Gastroesophageal sphincter (tissue), 4 donors: ENCODE data around the gene SYNJ1. TPM values are rescaled to one million over a fixed set of nuclear protein-coding genes. Genes with fewer than 3 reads are reported as not detected.
A peak's percentile ranks its signal among the peaks of the same experiment; 100 is the strongest.

Experiments used
- ATAC-seq: fragments of 150-250 bp; one replicate; pipeline ENCODE4 v1.9.1; 2016; ENCODE audit warnings: mild to moderate bottlenecking, moderate library complexity
- H3K27ac ChIP-seq, 4 donors: fragments of 200-600 bp; sonication (generic) in 3 of 4; 1 replicate in 3 of 4; 2 replicates in 1 of 4; pipeline ENCODE4 v1.5.1; 2016 to 2019
- H3K27me3 ChIP-seq: fragments of 200-600 bp; sonication (generic); one replicate; pipeline ENCODE4 v1.5.1; 2019
- H3K36me3 ChIP-seq, 2 donors: fragments of 200-600 bp; sonication (generic); one replicate each; pipeline ENCODE4 v1.5.1; 2019; ENCODE audit warnings: control low read depth in 1 of 2
- H3K4me1 ChIP-seq, 3 donors: fragments of 200-600 bp; sonication (generic); 1 replicate in 2 of 3; 2 replicates in 1 of 3; pipeline ENCODE4 v1.5.1; 2016 to 2019; ENCODE audit warnings: control low read depth in 2 of 3
- H3K4me3 ChIP-seq, 2 donors: fragments of 200-600 bp; sonication (generic); one replicate each; pipeline ENCODE4 v1.5.1; 2019; ENCODE audit warnings: mild to moderate bottlenecking in 1 of 2, moderate library complexity in 1 of 2
- H3K9me3 ChIP-seq, 3 donors: fragments of 200-600 bp; sonication (generic); one replicate each; pipeline ENCODE4 v1.5.1; 2017 to 2019; ENCODE audit warnings: control low read depth in 2 of 3
- CTCF ChIP-seq, 4 experiments: fragments of 200-600 bp in 2 of 4; fragments of 450-650 bp in 2 of 4; sonication (generic) in 1 of 4; IDR thresholded peaks; one replicate each; pipeline ENCODE4 v1.5.1; 2017 to 2019; ENCODE audit warnings: antibody characterized with exemption in 4 of 4, mild to moderate bottlenecking in 2 of 4, moderate library complexity in 2 of 4
- EP300 ChIP-seq: sonication (generic); formaldehyde crosslinking; IDR thresholded peaks from one replicate; pipeline ENCODE4 v1.6.1; 2017; ENCODE audit warnings: antibody characterized with exemption, mild to moderate bottlenecking
- POLR2A ChIP-seq, 2 donors: fragments of 450-650 bp; IDR thresholded peaks; one replicate each; pipeline ENCODE4 v1.6.1; 2017; ENCODE audit warnings: antibody characterized with exemption in 2 of 2, mild to moderate bottlenecking in 2 of 2, moderate library complexity in 1 of 2
- POLR2AphosphoS5 ChIP-seq: sonication (generic); formaldehyde crosslinking; IDR thresholded peaks from one replicate; pipeline ENCODE4 v1.6.1; 2017; ENCODE audit warnings: antibody characterized with exemption
- WGBS, 2 donors: methylation state at CpG; one replicate each; pipeline ENCODE4 v1.1.5; 2018; ENCODE audit warnings: low coverage in 1 of 2; 5-methylcytosine and 5-hydroxymethylcytosine counted together
- total RNA-seq, 4 donors: library from RNA; depleted of rRNA; stranded (reverse); fragments of >200 nt; gene quantifications; one replicate each; pipeline ENCODE4 v1.1.0, GENCODE V29; 2016

SYNJ1 gene
- total RNA-seq, 4 donors from 2014 or later, result 8.8 to 12.4 (median 10.2) TPM

DNA sequence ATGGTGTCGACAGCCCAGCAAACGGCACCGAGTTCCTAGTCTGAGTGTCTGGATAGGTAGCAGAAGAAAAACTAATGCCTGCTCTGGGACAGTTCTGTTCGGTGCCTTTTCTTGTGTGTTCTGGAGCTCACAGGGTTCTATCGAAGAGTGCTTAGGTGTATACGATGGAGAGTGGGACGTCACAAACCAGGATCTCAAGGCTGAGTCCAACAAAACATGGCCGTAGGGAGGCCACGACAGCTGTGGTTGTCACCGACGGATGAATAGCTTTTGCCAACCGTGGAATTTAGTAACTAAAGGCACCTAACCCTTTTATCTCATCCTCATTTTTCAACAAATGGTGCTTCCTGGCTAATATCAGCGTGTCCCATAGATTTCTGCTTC, 635 bp upstream of the SYNJ1 start:
- no peaks in the 10 kb centered on the region for H3K27me3 ChIP-seq
- no peak for ATAC-seq

DNA sequence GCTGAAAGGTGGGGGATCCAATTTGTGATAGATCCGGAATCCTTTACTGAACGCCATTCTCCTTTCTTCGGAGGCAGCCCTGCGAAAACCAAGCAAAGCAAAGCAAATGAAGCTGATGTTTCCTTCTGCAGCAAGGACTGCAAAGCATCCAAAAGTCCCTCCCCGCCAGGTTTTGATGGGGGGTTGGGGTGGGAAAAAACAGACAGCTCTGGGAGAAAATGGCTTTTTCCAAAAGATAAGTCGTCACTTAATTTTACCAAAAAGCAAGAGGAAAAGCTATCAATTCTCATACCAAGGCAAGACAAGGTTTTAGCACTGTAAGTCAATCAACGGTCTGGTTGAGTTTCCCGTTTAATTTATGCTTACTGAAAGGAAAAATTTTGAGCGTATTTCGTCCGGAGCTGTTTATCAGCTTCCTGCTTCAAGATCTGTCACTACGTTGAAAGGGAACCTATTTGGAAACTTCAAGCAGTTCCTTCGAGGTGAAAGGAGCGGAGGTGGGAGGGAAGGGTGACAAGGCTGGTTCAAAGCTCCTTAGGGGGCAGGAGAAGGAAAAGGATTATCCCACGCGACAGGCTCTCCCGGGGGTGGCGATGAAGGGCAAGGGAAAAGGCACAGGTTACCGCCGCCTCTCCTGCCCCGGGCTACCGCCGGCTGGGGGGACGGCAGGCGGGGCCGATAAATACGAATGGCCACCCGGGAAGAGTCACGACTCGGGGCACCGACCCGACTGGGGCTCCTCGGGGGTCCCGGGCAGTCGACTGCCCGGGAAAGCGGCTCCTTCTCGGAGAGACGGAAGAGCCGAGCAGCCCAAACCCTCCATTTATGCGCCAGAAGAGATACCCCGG, 750 bp downstream of the SYNJ1 start:
- peak overlapping the region; percentile 74 to 96 (median 94) for H3K27ac ChIP-seq
- H3K36me3 ChIP-seq, result peaks cover 0 to 8% of the 10 kb centered on the region in 2 donors
- H3K4me1 ChIP-seq, result peaks cover 0 to 19% (median 7%) of the 10 kb centered on the region in 3 donors

More for the DNA sequence above, 635 bp upstream of the SYNJ1 start:
- no peaks in the 10 kb centered on the region for H3K9me3 ChIP-seq
- H3K4me1 ChIP-seq, result peaks cover 0 to 19% (median 7%) of the 10 kb centered on the region in 3 donors
- TF ChIP-seq POLR2A (IDR thresholded peaks at IDR 0.05) (no peak), POLR2AphosphoS5 (no peak), EP300 (no peak), CTCF (IDR thresholded peaks at IDR 0.05) (no peak)
- 2 to 4% methylated on average over 6 to 11 of the region's 13 CpGs for WGBS, 2 donors
- H3K4me3 ChIP-seq, result peak overlapping the region; percentile 67 to 82
- H3K36me3 ChIP-seq, result peaks cover 0 to 13% of the 10 kb centered on the region in 2 donors
- H3K27ac ChIP-seq, result peak overlapping the region; percentile 76 to 96 (median 94)

GRCh38 chr21:32719085-32719484, 8.7 kb downstream of the SYNJ1 start:
- no peak overlapping the region for H3K4me3 ChIP-seq
- no peak for TF ChIP-seq EP300
- TF ChIP-seq POLR2AphosphoS5, result no peak
- no peak for TF ChIP-seq CTCF (IDR thresholded peaks at IDR 0.05)
- no peak for TF ChIP-seq POLR2A (IDR thresholded peaks at IDR 0.05)
- no peak overlapping the region for H3K27ac ChIP-seq
- H3K27me3 ChIP-seq, result no peaks in the 10 kb centered on the region
- no peaks in the 10 kb centered on the region for H3K4me1 ChIP-seq
- WGBS, 2 donors, result 74 to 75% methylated on average over 5 of the region's 5 CpGs
- no peak for ATAC-seq
- peaks cover 0 to 8% of the 10 kb centered on the region in 2 donors for H3K36me3 ChIP-seq
- no peaks in the 10 kb centered on the region for H3K9me3 ChIP-seq

More for the DNA sequence above, 750 bp downstream of the SYNJ1 start:
- Histone ChIP-seq H3K9me3 (no peaks in the 10 kb centered on the region), H3K27me3 (no peaks in the 10 kb centered on the region), H3K4me3 (peak overlapping the region; percentile 67 to 82)
- 0% methylated on average over 14 to 25 of the region's 42 CpGs for WGBS, 2 donors
- TF ChIP-seq POLR2A (IDR thresholded peaks at IDR 0.05) (no peak), EP300 (no peak), CTCF (IDR thresholded peaks at IDR 0.05) (no peak), POLR2AphosphoS5 (no peak)
- ATAC-seq, result peak; percentile 22

- no peaks in the 10 kb centered on the region for H3K4me1 ChIP-seq
- H3K9me3 ChIP-seq, result no peaks in the 10 kb centered on the region
- 78 to 83% methylated on average over 2 of the region's 2 CpGs for WGBS, 2 donors
- H3K27ac ChIP-seq, result no peak overlapping the region
- H3K27me3 ChIP-seq, result no peaks in the 10 kb centered on the region
- TF ChIP-seq POLR2A (IDR thresholded peaks at IDR 0.05), result no peak
- no peak for TF ChIP-seq EP300
- no peak for TF ChIP-seq CTCF (IDR thresholded peaks at IDR 0.05)
- TF ChIP-seq POLR2AphosphoS5, result no peak
- ATAC-seq, result no peak
- H3K36me3 ChIP-seq, result peaks cover 0 to under 1% of the 10 kb centered on the region in 2 donors
- H3K4me3 ChIP-seq, result no peak overlapping the region
Measured at GRCh38 chr21:32717851-32718316, 9.9 kb downstream of the SYNJ1 start.
